DND-41 (cell line): Measurements from ENCODE around the gene ACTL8.

Experiments used
- CTCF ChIP-seq: IDR thresholded peaks from 2 replicates; pipeline ENCODE4 v1.5.1; 2012; ENCODE audit warnings: borderline replicate concordance, low read length, moderate library complexity, mild to moderate bottlenecking; ENCODE audit not compliant: poor library complexity, severe bottlenecking; ENCODE audit errors: extremely low read depth
- EZH2 ChIP-seq: IDR thresholded peaks from 3 replicates; pipeline ENCODE4 v1.6.1; 2012; ENCODE audit warnings: borderline replicate concordance, low read depth, mild to moderate bottlenecking, moderate library complexity, low read length, inconsistent platforms; ENCODE audit not compliant: severe bottlenecking

GRCh38 chr1:17831597-17831996 is 76.5 kb downstream of the ACTL8 start:
- no peak for TF ChIP-seq CTCF
- no peak for TF ChIP-seq EZH2
